HepG2 (cell line): ENCODE measurements around the gene CABLES1. TPM values are rescaled to one million over a fixed set of nuclear protein-coding genes. Genes with fewer than 3 reads are reported as not detected.

Source experiments
- EEA1 ChIP-seq: sonication (generic); formaldehyde crosslinking; IDR thresholded peaks from 2 replicates; pipeline ENCODE4 v1.5.1; 2020; ENCODE audit warnings: mild to moderate bottlenecking, missing genetic modification reagents, borderline replicate concordance
- HNRNPK ChIP-seq: fragments of 200-400 bp; formaldehyde crosslinking; IDR thresholded peaks from 2 replicates; pipeline ENCODE4 v1.6.1; 2018; ENCODE audit warnings: low read length, low read depth, moderate library complexity, mild to moderate bottlenecking; ENCODE audit not compliant: poor library complexity, severe bottlenecking
- PATZ1 ChIP-seq: sonication (generic); formaldehyde crosslinking; IDR thresholded peaks from 2 replicates; pipeline ENCODE4 v1.4.0; 2020; ENCODE audit warnings: missing genetic modification reagents
- PITX1 ChIP-seq: sonication (generic); formaldehyde crosslinking; IDR thresholded peaks from 2 replicates; pipeline ENCODE4 v1.5.1; 2020; ENCODE audit warnings: mild to moderate bottlenecking, missing genetic modification reagents
- SMAD1 ChIP-seq: sonication (generic); formaldehyde crosslinking; IDR thresholded peaks from 2 replicates; pipeline ENCODE4 v1.4.0; 2020; ENCODE audit warnings: missing genetic modification reagents, low read depth, mild to moderate bottlenecking, borderline replicate concordance
- SNAPC2 ChIP-seq: sonication (generic); formaldehyde crosslinking; IDR thresholded peaks from 2 replicates; pipeline ENCODE4 v1.8.1; 2022; ENCODE audit warnings: mild to moderate bottlenecking, missing genetic modification reagents
- SNAPC4 ChIP-seq: sonication (generic); formaldehyde crosslinking; IDR thresholded peaks from 2 replicates; pipeline ENCODE4 v1.4.0; 2020; ENCODE audit warnings: mild to moderate bottlenecking, missing genetic modification reagents
- THRA ChIP-seq: sonication (generic); formaldehyde crosslinking; IDR thresholded peaks from 2 replicates; pipeline ENCODE4 v1.4.0; 2020; ENCODE audit warnings: missing genetic modification reagents, borderline replicate concordance
- USF2 ChIP-seq, 2 experiments: sonication (generic) in 1 of 2; formaldehyde crosslinking in 1 of 2; IDR thresholded peaks; 2 replicates each; pipeline versions ENCODE4 v1.5.1 to v1.6.1; 2011 to 2020; ENCODE audit warnings: borderline replicate concordance in 1 of 2, low read depth in 1 of 2, low read length in 1 of 2, mild to moderate bottlenecking in 1 of 2, missing genetic modification reagents in 1 of 2, moderate library complexity in 1 of 2
- ZIK1 ChIP-seq: sonication (generic); formaldehyde crosslinking; IDR thresholded peaks from 2 replicates; pipeline ENCODE4 v1.5.0; 2020; ENCODE audit warnings: mild to moderate bottlenecking, low read depth, missing genetic modification reagents, borderline replicate concordance
- ZKSCAN8 ChIP-seq: IDR thresholded peaks from 2 replicates; pipeline ENCODE4 v1.6.1; 2016; ENCODE audit warnings: borderline replicate concordance, missing genetic modification reagents, missing compliant biosample characterization
- ZNF224 ChIP-seq: sonication (generic); formaldehyde crosslinking; IDR thresholded peaks from 2 replicates; pipeline ENCODE4 v1.5.0; 2020; ENCODE audit warnings: mild to moderate bottlenecking, missing genetic modification reagents
- ZNF605 ChIP-seq: sonication (generic); formaldehyde crosslinking; IDR thresholded peaks from 2 replicates; pipeline ENCODE4 v1.8.0; 2022; ENCODE audit warnings: mild to moderate bottlenecking, missing genetic modification reagents
- ZNF703 ChIP-seq: sonication (generic); formaldehyde crosslinking; IDR thresholded peaks from 2 replicates; pipeline ENCODE4 v1.5.1; 2020; ENCODE audit warnings: missing genetic modification reagents, mild to moderate bottlenecking, moderate library complexity, borderline replicate concordance
- ZNF709 ChIP-seq: sonication (generic); formaldehyde crosslinking; IDR thresholded peaks from 2 replicates; pipeline ENCODE4 v1.5.0; 2020; ENCODE audit warnings: mild to moderate bottlenecking, missing genetic modification reagents
- polyA plus RNA-seq, 8 experiments: library from polyadenylated mRNA; depleted of rRNA in 3 of 8; stranded (reverse) in 7 of 8; unstranded in 1 of 8; fragments of >200 nt; fragmentation: Illumina TruSeq in 4 of 8; extraction: Trizol in 4 of 8; gene quantifications; 2 replicates each; pipeline versions ENCODE4 v1.2.1 to v1.2.3, GENCODE V29; 2011 to 2016; ENCODE audit warnings: low read depth in 4 of 8, missing spikeins in 1 of 8, mixed read lengths in 1 of 8; ENCODE audit not compliant: insufficient read depth in 1 of 8
- total RNA-seq, 5 experiments: library from RNA; depleted of rRNA; stranded (reverse); fragments of >200 nt; fragmentation: Illumina TruSeq; extraction: Trizol; gene quantifications; 2 replicates each; pipeline ENCODE4 v1.2.3, GENCODE V29; 2016; ENCODE audit warnings: low read depth in 1 of 5

Gene CABLES1
- total and polyA plus RNA-seq, 2 of the 13 experiments (the other 11 are each of a cell fraction or from before 2014, with no cell fraction given): 14.7 to 25.8 TPM

GRCh38 chr18:23141104-23141999 lies 6.1 kb downstream of the CABLES1 start (continued):
- peak; percentile 79 for TF ChIP-seq SNAPC4 (CRISPR knock-in tag)
- TF ChIP-seq EEA1 (CRISPR knock-in tag): no peak; the same call in 1 of the 2 replicates
- TF ChIP-seq SNAPC2 (CRISPR knock-in tag): 0 out of 2 replicates have a peak, but pooled peaks have one; percentile 34
- TF ChIP-seq THRA (CRISPR knock-in tag): peak; percentile 95
- TF ChIP-seq ZNF224: no peak
- TF ChIP-seq PATZ1 (CRISPR knock-in tag): peak; percentile 81
- TF ChIP-seq ZNF709 (CRISPR knock-in tag): peak; percentile 60; the same call in 1 of the 2 replicates
- TF ChIP-seq USF2 (IDR thresholded peaks at IDR 0.05; ENCODE audit: low read depth, low read length): peak; percentile 94
- TF ChIP-seq USF2 (CRISPR knock-in tag; IDR thresholded peaks at IDR 0.05; ENCODE audit: borderline replicate concordance): peak; percentile 93; the same call in 1 of the 2 replicates
- no peak for TF ChIP-seq SMAD1 (CRISPR knock-in tag)
- peak; percentile 52; the same call in 1 of the 2 replicates for TF ChIP-seq PITX1 (CRISPR knock-in tag)
- TF ChIP-seq ZKSCAN8 (CRISPR knock-in tag): peak; percentile 50; the same call in 1 of the 2 replicates
- peak; percentile 37 for TF ChIP-seq HNRNPK
- 0 out of 2 replicates have a peak, but pooled peaks have one; percentile 36 for TF ChIP-seq ZIK1 (CRISPR knock-in tag)
- TF ChIP-seq ZNF703: no peak
- TF ChIP-seq ZNF605: peak; percentile 96
